ENCODE data around the gene RASSF10. TPM values are rescaled to one million over a fixed set of nuclear protein-coding genes. Genes with fewer than 3 reads are reported as not detected.

RASSF10 gene
- total and polyA plus RNA-seq, 8 donors, result 2.0 to 22.2 (median 15.6) TPM

GRCh38 chr11:12997168-12997567 is 11.9 kb upstream of the RASSF10 start:
- H3K9me3 ChIP-seq, result no peaks in the 10 kb centered on the region
- intact Hi-C loops (cut with DNase I), result no loop called here
- TF ChIP-seq CTCF (IDR thresholded peaks at IDR 0.05), result no peak
- ATAC-seq (no peak), DNase-seq (no peak)
- H3K4me3 ChIP-seq, result no peak overlapping the region
- no peaks in the 10 kb centered on the region for H3K27me3 ChIP-seq
- no peaks in the 10 kb centered on the region for H3K36me3 ChIP-seq
- no peaks in the 10 kb centered on the region for H3K4me1 ChIP-seq
- no peak overlapping the region for H3K27ac ChIP-seq

- H3K4me3 ChIP-seq, result no peak overlapping the region
- H3K27me3 ChIP-seq, result no peaks in the 10 kb centered on the region
- no peak for TF ChIP-seq CTCF (IDR thresholded peaks at IDR 0.05)
- no peaks in the 10 kb centered on the region for H3K9me3 ChIP-seq
- H3K27ac ChIP-seq, result no peak overlapping the region
- no peaks in the 10 kb centered on the region for H3K36me3 ChIP-seq
- ATAC-seq (no peak), DNase-seq (no peak)
- intact Hi-C loops (cut with DNase I), result no loop called here
- no peaks in the 10 kb centered on the region for H3K4me1 ChIP-seq
Observed at GRCh38 chr11:12998336-12998735, 10.8 kb upstream of the RASSF10 start.

- Histone ChIP-seq H3K27ac (no peak overlapping the region), H3K36me3 (no peaks in the 10 kb centered on the region)
Observed at GRCh38 chr11:12999597-12999996, 9.5 kb upstream of the RASSF10 start.

GRCh38 chr11:13000116-13000515 is 9.0 kb upstream of the RASSF10 start:
- H3K9me3 ChIP-seq, result no peaks in the 10 kb centered on the region
- no peaks in the 10 kb centered on the region for H3K4me1 ChIP-seq
- no peak overlapping the region for H3K4me3 ChIP-seq
- DNase-seq (no peak), ATAC-seq (no peak)
- no peak for TF ChIP-seq CTCF (IDR thresholded peaks at IDR 0.05)
- H3K27me3 ChIP-seq, result peaks cover 0 to 6% of the 10 kb centered on the region in 2 donors
- no peak overlapping the region for H3K27ac ChIP-seq
- H3K36me3 ChIP-seq, result no peaks in the 10 kb centered on the region
- intact Hi-C loops (cut with DNase I), result no loop called here

More at GRCh38 chr11:12999597-12999996, 9.5 kb upstream of the RASSF10 start:
- Histone ChIP-seq H3K4me3 (no peak overlapping the region), H3K27me3 (peaks cover 0 to under 1% of the 10 kb centered on the region in 2 donors), H3K4me1 (no peaks in the 10 kb centered on the region), H3K9me3 (no peaks in the 10 kb centered on the region)
- intact Hi-C loops (cut with DNase I), result no loop called here
- ATAC-seq (no peak), DNase-seq (no peak)
- TF ChIP-seq CTCF (IDR thresholded peaks at IDR 0.05), result no peak

GRCh38 chr11:13000721-13001120 is 8.4 kb upstream of the RASSF10 start:
- no peaks in the 10 kb centered on the region for H3K36me3 ChIP-seq
- ATAC-seq, result no peak
- H3K4me1 ChIP-seq, result no peaks in the 10 kb centered on the region
- H3K9me3 ChIP-seq, result no peaks in the 10 kb centered on the region
- TF ChIP-seq CTCF (IDR thresholded peaks at IDR 0.05), result no peak
- peaks cover 0 to 12% of the 10 kb centered on the region in 2 donors for H3K27me3 ChIP-seq
- DNase-seq, result no peak
- no peak overlapping the region for H3K4me3 ChIP-seq
- H3K27ac ChIP-seq, result no peak overlapping the region
- intact Hi-C loops (cut with DNase I), result no loop called here

All from left lung (tissue), 10 donors.